GM19463 (cell line): ENCODE measurements around the gene SNX12.
A peak's percentile ranks its signal among the peaks of the same experiment; 100 is the strongest.

Experiments used
- ATAC-seq: cut with Tn5 transposase; IDR thresholded peaks from one replicate; pipeline ENCODE4 v1.9.1; 2021; ENCODE audit warnings: mild to moderate bottlenecking, moderate library complexity; ENCODE audit not compliant: unreplicated experiment

The SNX12 gene

DNA sequence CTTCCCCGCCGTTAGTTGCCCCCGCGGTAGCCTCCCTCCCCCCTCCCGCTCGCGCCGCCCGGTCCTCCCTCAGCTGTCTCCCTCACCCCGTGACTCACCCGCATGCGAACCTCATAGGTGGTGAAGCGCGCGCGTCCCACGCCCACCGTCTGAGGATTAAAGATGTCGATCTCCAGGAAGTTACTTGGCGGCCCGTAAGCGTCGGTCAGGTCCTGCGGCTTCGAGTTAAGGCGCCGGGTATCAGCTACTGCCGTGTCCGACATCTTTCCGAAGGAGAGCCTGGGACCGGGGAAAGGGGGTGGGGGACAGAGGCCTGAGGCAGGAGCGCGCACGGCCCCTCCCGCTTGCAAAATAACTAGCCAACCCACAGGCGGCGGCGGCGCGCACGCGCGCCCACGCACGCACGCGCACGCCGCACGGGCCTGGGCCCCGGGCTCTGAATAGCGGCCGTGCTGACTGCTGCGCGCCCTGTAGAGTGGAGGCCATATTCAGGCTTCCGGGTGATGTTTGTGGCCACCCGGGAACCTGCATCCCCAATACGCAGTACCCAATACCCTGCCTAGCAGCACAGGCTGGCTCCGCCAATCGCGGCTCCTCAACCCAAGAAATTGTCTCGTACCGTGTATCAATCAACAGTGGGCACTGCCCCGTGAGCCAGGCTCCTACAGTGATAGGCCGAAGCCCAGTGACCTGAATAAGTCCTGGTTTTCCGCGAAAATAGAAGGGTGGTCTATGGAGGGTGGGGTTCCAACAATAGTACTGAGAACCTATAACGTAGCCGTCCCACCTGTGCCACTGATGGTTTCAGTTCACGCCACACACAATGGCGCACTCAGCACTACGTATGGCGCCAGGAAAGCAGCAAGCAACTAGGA is at the start of gene SNX12:
SNX12 (minus strand) TSS at position 291 of the 875 bp plus-strand sequence; CDS start at position 263, 28 bp downstream.
- ATAC-seq = peak; percentile 94

DNA sequence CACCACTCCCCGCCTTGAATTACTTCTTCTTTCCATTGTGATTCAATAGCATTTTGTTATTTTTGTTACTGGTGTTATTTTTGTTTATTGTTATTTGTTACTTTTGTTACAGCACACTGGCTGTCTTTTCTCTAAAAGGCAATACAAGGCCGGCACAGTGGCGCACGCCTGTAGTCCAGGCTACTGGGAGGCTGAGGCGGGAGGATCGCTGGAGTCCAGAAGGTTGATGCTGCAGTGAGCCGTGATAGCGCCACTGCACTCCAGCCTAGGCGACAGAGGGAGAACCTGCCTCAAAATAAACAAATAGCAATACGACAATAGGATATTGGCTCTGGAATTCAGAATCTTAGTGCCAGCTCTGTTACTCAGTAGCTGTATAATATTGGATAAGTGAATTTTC is 49.2 kb upstream of the SNX12 start:
- ATAC-seq = no peak

DNA sequence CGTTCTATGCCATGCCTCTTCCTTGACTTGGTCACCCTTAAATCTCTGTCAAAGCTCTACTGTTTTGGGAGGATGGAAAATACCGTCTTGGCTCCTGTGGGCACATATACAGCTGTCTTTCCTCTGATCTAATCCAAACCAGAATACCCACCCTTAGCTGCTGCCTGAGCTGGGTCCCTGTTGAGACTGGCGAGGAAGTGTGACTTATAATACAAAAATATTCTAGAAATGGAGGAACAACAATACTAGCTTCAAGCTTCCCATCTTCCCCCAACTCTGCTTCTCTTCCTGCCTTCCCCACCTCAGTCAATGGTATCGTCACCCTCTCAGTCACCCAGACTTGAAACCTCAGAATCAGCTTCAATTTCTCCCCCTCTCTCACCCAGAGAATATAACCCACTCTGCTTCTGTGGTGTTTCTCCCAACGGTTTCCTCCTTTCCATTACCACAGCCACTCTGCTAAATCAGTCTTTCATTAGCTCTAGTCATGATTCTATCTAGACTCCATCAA is 43.8 kb upstream of the SNX12 start:
- peak; percentile 30 for ATAC-seq

DNA sequence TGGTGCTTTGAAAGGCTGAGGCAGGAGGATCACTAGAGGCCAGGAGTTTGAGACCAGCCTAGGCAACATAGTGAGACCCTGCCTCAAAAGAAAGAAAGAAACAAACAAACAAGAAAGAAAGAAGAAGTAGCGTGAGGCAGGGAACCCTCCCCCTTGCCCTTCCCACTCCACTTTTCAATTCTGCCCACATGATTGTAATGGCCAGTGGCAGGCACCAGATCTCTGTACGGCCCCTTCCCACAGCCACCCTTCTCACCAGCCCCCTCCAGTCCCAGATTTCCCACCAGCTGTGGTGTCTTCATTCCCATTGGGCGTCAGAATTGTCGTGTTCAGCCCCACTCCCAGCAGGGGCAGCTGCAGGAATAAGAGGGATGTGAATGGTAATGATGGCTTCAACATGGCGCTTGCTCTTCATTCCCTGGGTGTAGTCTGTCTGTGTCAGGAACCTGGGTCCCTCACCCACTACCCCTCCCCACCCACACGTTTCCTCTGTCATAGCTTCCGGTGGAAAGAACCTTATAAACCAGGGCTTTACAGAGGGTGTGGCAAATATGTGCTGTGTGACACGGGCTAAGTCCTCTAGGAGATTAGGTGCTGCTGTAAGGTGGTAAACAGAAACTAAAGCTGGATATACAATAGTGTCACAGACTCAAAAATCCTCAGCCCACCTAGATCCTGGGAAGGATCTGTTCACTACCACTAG is 43.2 kb upstream of the SNX12 start, which contains the start of gene IL2RG:
IL2RG (minus strand) TSS at position 437 of the 703 bp plus-strand sequence; CDS start at position 399, 38 bp downstream.
- peak; percentile 92 for ATAC-seq

DNA sequence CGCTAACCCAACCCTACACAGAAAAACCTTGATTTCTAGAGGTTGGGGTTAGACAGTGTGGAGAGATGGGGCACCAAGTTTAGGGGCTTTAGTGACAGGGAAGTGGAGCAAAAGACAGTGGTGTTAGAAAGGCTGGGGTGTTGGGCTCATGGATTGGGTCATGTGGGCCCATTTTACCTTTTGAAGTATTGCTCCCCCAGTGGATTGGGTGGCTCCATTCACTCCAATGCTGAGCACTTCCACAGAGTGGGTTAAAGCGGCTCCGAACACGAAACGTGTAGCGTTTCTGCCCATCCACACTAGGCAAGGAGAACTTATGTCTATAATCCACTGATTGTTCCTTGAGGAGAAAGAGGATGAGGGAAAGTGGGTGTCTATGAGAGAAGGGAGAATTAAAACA is 40.9 kb upstream of the SNX12 start:
- ATAC-seq = no peak

DNA sequence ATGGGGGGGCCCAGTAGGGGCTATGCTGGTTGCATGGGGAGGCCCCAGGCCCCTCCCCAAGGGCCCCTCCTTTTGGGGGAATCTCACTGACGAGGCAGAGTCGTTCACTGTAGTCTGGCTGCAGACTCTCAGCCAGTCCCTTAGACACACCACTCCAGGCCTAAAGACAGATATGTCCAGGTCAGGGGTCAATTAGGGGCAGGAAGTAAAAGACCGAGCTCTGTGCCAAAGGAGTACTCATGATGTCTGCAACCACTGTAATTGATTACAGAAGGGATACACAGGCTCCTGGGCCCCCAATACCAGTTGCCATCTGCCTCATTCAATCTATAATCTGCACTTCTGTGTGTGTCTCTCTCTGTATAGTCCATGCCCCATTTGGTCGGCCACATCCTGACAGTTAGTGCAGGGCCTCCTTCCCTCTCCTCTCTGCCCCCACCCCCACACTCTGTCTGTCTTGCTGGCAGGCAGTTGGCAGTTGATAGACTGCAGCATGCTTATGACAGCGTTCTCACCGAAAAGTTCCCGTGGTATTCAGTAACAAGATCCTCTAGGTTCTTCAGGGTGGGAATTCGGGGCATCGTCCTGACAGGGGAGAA is 39.7 kb upstream of the SNX12 start:
- ATAC-seq = no peak

DNA sequence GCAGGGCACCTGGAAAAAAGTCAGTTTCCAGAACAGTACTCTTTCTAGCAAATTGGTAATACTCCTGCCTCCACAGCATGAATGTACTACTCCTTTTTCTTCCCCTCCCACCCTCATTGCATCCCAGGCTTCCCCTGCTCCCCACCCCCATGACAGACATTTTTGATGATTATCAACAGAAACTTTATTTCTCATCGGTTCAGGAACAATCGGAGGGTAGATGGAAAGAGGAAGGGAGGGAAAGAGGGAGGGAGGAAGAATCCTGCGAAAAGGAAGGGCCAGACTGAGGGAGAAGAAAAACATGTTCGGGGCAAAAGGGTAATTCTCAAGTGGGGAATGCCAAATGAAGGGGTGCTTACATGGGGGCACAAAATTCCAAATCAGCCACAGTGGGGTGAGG is 39.1 kb upstream of the SNX12 start:
- ATAC-seq = no peak

DNA sequence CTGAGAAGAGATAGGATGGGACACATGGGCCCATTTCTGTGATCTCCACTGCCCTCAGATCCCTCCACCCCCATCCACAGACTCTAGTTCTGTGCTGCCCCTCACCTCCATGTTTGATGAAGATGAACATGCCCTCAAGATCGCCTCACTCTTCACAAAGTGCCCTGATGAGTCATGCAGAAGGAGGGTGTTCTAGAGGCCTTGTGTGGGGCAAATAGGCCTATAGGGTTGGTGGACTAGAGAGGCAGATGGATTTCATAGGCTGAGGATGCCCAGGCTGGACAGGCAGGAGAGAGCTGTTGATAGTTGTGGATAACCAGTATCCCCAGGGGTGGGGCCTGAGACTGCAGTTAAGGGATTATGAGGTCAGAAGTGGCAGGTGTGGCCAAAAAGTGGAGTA is 38.3 kb upstream of the SNX12 start, which contains the start of gene CXorf65:
CXorf65 (minus strand) TSS at position 314 of the 400 bp plus-strand sequence; CDS start at position 130, 184 bp downstream.
- ATAC-seq = no peak

DNA sequence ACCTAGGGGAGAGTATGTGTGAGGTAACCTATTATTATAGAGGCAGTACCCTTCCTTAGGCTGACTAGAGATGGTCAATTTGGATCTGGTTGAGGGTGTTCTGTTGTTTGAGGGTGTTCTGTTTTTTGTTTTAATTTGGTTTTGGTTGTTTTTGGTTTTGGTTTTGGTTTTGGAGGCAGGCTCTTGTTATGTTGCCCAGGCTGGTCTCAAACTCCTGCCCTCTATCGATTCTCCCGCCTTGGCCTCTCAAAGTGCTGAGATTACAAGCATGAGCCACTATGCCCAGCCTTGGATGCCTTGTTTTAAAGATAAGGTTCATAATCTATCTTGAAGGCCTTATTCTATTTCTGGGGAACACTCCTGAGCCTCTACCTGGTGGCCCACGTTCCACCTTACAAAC is 37.5 kb upstream of the SNX12 start:
- no peak for ATAC-seq

DNA sequence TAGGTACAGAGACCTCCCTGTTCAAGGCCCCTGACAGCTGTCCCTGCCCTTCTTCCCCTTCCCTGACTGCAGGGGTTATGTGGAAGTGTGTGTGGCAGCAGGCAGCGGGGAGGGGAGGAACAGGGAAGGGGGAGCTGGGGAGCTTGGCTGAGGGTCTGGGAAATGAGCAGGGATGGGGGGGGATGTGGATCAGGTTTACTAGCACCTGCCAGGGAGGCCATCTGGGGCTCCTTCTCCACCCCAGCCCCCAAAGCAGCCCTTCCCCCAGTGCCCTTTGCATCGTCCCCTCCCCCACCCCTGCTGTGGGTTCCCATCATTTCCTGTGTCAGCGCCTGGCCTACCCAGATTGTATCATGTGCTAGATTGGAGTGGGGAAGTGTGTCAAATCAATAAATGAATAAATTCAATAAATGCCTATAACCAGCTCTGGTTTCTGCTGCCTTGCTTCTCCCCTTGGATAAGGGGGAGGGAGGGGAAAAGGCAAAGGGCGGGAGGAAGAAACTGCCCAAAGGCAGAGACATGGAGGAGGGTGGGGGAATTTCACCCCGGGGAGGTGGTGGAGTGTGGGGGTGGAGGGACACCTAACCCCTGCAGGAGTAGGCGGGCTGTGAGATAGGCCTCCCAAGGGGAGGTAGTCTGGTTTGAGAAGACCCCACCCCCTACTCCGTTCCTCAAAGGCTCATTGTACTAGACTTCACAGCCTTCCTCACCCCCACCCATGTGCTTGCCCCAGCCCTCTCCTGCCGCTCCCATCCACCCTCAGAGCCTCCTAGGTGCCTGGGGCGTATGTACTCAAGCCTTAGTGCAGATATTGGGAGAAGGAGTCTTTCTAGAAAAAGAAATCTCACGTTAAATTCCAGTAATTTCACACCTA is 35.2 kb upstream of the SNX12 start:
- ATAC-seq = peak; percentile 66

DNA sequence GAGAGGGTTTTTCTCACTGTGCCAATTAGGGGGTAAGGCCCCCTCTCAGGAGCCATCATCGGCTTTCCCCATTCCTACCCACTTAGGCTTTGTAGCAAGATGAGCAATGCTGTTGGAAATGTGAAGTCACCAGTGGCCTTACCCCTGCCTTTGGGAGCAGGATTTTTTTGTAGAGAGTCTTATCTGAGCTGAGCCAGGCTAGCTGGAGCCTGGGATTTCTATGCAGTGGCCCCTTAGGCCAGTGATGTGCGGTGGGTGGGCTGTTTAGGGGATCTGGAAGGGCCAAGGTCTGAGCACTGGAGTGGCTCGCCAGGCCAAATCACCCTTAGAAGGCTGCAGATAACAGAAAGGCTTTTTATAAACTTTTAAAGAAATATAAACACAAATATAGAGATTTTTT is 34.2 kb upstream of the SNX12 start:
- ATAC-seq = no peak

DNA sequence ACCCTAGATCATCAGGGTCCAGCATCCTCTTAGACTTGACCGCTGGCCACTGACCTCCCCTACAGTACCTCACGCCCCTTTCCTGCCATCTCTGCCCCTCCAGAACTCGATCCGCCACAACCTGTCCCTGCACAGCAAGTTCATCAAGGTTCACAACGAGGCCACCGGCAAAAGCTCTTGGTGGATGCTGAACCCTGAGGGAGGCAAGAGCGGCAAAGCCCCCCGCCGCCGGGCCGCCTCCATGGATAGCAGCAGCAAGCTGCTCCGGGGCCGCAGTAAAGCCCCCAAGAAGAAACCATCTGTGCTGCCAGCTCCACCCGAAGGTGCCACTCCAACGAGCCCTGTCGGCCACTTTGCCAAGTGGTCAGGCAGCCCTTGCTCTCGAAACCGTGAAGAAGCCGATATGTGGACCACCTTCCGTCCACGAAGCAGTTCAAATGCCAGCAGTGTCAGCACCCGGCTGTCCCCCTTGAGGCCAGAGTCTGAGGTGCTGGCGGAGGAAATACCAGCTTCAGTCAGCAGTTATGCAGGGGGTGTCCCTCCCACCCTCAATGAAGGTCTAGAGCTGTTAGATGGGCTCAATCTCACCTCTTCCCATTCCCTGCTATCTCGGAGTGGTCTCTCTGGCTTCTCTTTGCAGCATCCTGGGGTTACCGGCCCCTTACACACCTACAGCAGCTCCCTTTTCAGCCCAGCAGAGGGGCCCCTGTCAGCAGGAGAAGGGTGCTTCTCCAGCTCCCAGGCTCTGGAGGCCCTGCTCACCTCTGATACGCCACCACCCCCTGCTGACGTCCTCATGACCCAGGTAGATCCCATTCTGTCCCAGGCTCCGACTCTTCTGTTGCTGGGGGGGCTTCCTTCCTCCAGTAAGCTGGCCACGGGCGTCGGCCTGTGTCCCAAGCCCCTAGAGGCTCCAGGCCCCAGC is 32.7 kb upstream of the SNX12 start:
- ATAC-seq = no peak

DNA sequence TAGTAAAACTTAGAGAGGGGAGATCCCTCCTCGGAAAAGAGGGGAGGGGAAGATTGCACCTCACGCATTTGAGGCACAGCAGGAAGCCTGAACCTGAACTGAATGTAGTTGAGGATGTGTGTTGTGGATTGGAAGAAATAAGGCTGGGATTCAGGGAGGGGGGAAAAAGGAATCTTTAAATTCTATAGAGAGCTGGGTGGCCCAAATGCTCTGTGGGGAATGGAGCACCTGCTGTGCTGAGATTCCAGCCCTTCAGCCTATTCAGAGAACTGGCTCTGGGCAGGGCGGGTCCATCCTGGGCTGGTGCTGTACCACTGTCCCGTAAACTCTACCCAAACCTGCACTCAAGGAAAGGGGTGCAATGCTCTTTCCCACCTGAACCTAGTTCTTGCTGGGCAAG is 31.6 kb upstream of the SNX12 start:
- no peak for ATAC-seq

DNA sequence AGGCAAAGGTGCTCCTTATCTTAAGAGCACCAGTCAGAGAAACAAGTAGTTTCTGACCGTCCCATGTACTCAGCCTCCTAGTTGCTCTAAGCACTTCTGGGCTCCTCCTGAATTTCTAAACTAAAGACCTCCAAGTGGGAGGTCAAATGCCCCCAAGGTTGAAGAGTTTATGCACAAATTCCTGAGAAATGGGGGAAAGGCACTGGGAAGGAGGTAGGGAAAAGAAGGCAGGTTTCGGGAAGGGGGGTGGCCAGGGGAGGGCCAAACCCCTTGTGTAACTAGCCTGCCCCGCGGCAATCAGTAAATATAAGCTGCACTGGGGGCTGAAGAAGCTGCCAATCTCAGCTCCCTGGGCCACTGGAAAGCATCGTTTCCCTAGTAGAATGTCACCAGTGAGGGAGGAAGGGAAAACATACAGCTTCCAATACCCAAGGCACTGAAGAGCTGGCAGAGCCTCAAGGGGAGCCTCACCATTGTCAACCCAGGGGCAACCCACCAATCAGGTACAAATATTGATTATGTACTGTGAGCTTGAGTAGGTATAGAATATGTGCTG is 30.9 kb upstream of the SNX12 start:
- ATAC-seq = no peak

DNA sequence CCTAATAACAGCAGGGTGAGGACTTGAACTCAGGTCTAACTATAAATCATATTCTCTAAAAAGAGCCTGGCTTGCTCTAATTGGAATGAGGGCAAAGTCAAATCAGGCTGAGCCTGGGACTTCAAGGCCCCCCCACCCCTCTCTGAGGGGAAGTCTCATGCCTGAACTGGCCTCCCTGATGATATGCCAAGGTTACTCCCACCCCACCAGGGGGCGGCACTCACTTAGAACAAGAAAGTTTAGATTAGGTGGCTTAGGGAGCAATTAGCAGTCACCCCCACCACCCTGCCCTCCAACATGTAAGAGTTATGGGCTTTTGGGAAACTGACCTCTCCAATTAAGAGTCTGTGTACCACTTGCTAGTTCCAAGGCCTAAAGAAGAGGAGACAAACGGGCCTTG is 30.2 kb upstream of the SNX12 start:
- peak; percentile 40 for ATAC-seq

DNA sequence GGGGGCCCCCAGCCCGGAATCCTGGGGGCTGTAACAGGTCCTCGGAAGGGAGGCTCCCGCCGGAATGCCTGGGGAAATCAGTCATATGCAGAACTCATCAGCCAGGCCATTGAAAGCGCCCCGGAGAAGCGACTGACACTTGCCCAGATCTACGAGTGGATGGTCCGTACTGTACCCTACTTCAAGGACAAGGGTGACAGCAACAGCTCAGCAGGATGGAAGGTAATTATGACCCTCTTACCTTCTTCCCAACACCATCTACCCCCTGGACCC is 28.6 kb upstream of the SNX12 start:
- no peak for ATAC-seq

DNA sequence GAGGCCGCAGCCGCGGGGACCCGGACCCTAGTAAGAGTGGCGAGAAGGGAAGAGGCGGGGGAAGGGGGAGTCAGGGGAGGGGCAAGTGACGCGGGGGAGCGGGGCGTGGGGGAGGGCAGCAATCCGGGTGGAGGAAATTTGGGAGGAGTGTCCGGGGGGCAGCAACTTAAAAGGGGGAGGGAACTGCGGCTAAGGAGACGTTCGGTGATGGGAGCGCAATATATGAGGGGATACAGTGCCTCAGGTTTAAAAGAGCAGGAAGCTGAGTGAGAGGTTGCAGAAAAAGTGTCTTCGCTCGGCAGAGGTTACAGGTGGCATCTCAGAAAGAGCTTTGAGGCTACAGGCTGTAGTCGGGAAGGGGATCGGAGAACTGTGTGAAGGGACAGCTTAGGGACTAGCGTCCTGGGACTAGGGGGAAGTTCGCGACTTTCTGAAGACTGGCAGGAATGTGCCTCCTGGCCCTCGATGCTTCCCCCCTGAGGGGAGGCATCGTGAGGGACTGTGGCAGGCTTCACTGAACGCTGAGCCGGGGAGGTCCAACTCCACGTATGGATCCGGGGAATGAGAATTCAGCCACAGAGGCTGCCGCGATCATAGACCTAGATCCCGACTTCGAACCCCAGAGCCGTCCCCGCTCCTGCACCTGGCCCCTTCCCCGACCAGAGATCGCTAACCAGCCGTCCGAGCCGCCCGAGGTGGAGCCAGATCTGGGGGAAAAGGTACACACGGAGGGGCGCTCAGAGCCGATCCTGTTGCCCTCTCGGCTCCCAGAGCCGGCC is 28.0 kb upstream of the SNX12 start:
- ATAC-seq = peak; percentile 5

DNA sequence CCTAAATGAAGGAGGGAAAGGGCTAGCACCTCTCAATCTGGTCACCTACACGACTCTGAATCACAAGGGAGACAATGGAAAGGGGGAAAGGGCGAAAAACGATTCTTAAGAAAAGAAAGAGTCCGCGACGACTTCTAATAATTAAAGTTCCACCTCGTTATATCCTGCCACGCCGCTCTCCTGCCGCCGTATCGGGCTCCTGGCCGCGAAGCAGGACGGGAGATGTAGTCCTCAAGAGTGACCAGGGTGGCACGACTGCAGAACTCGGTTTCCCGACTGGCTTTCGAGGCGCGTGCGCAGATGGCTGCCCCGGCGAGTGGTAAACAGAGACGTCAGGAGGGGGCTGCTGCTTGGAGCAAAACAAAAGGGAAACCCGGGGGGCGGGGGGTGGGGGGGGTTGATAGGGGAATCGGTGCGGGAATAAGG is 27.4 kb upstream of the SNX12 start, which contains the start of gene FOXO4:
FOXO4 (plus strand) TSS at position 297 of the 426 bp plus-strand sequence. CDS start 678 bp downstream, outside the sequence.
- peak; percentile 93 for ATAC-seq
